ENCODE measurements around the gene UTF1. TPM values are rescaled to one million over a fixed set of nuclear protein-coding genes. Genes with fewer than 3 reads are reported as not detected.

The UTF1 gene
- total RNA-seq, 1 donor from 2014 or later = not detected

- intact Hi-C loops (cut with DNase I) = no loop called here
- Histone ChIP-seq H3K4me1 (peaks cover 16% of the 10 kb centered on the region), H3K9me3 (no peaks in the 10 kb centered on the region), H3K36me3 (peaks cover 2 to 69% of the 10 kb centered on the region in 2 donors), H3K4me3 (no peak overlapping the region), H3K27ac (no peak overlapping the region), H3K27me3 (no peaks in the 10 kb centered on the region)
- TF ChIP-seq CTCF (IDR thresholded peaks at IDR 0.05) (no peak), POLR2A (IDR thresholded peaks at IDR 0.05) (no peak), POLR2AphosphoS5 (IDR thresholded peaks at IDR 0.05; ENCODE audit: insufficient read depth in 1 of 2, low read depth in 1 of 2) (no peak)
- no peak for DNase-seq (ENCODE audit: extremely low spot score in 2 of 2)
Observed at GRCh38 chr10:133280391-133281059, 50.5 kb downstream of the UTF1 start.

GRCh38 chr10:133281084-133281483 lies 51.1 kb downstream of the UTF1 start:
- TF ChIP-seq POLR2A (IDR thresholded peaks at IDR 0.05) = no peak
- no peak for TF ChIP-seq POLR2AphosphoS5 (IDR thresholded peaks at IDR 0.05; ENCODE audit: insufficient read depth in 1 of 2, low read depth in 1 of 2)
- no peak for TF ChIP-seq CTCF (IDR thresholded peaks at IDR 0.05)
- no peak overlapping the region for H3K27ac ChIP-seq
- intact Hi-C loops (cut with DNase I) = no loop called here
- H3K27me3 ChIP-seq = no peaks in the 10 kb centered on the region
- no peak overlapping the region for H3K4me3 ChIP-seq
- no peak for DNase-seq (ENCODE audit: extremely low spot score in 2 of 2)
- peaks cover 2 to 75% of the 10 kb centered on the region in 2 donors for H3K36me3 ChIP-seq
- H3K9me3 ChIP-seq = no peaks in the 10 kb centered on the region
- H3K4me1 ChIP-seq = peaks cover 16% of the 10 kb centered on the region

MicroRNAs within 50 kb of the gene (microRNA counts, 767-probe panel; counts per million panel counts)
- microRNA hsa-miR-202-3p = 238 to 261 counts per million in 2 donors

Small RNA genes lying within 50 kb of the gene (microRNA-seq; reads per million reads assigned to microRNA genes)
- gene MIR202 (ENCODE audit: borderline number of aligned reads, borderline replicate concordance) = 10.5 reads per million, percentile 22 among the genes with 10 or more reads in this experiment

Other genes with a start within 250 kb of the UTF1 start
- 0.49 TPM for gene ADGRA1, start 142.3 kb upstream of the UTF1 start, total RNA-seq
- gene KNDC1, start 70.0 kb upstream of the UTF1 start, total RNA-seq = 3.4 TPM
- gene VENTX, start 7.6 kb downstream of the UTF1 start, total RNA-seq = 0.98 TPM
- 11.0 TPM for gene ADAM8, start 46.7 kb downstream of the UTF1 start, total RNA-seq
- gene TUBGCP2, start 78.7 kb downstream of the UTF1 start, total RNA-seq = 41.7 TPM
- gene ZNF511, start 78.7 kb downstream of the UTF1 start, total RNA-seq = 36.3 TPM
- gene CALY, start 106.7 kb downstream of the UTF1 start, total RNA-seq = 4.7 TPM
- not detected for gene PRAP1, start 117.2 kb downstream of the UTF1 start, total RNA-seq
- 54.0 TPM for gene FUOM, start 127.8 kb downstream of the UTF1 start, total RNA-seq
- 45.4 TPM for gene ECHS1, start 143.1 kb downstream of the UTF1 start, total RNA-seq
- gene PAOX, start 149.0 kb downstream of the UTF1 start, total RNA-seq = 16.9 TPM
- gene MTG1, start 163.9 kb downstream of the UTF1 start, total RNA-seq = 57.5 TPM
- gene SPRN, start 194.4 kb downstream of the UTF1 start, total RNA-seq = not detected
- 1.5 TPM for gene SCART1, start 223.7 kb downstream of the UTF1 start, total RNA-seq

Data from vagina (tissue), 2 donors.